Stimulated activated CD4-positive, alpha-beta T cell treated with anti-CD3 and anti-CD28 coated beads, Interleukin-2, amount 100 ng/mL, for 48 hours (primary cell): ENCODE measurements around the gene DNAJA3.
A peak's percentile ranks its signal among the peaks of the same experiment; 100 is the strongest.
"Not testable (repeated sequence)": the region's sequence is repeated elsewhere in the genome, so short reads cannot be mapped to it uniquely, and the experiment has no call there.

ENCODE experiments used
- DNase-seq, 2 donors: peaks; one replicate each; pipeline ENCODE4 v3.0.0-alpha.2; 2020

DNAJA3 gene

GRCh38 chr16:4387781-4388180, 37.9 kb upstream of the DNAJA3 start:
- DNase-seq, result no peak

- DNase-seq, result no peak
Measured at GRCh38 chr16:4388271-4389021, 37.2 kb upstream of the DNAJA3 start.

GRCh38 chr16:4389051-4389955, 36.4 kb upstream of the DNAJA3 start:
- no peak for DNase-seq

- no peak for DNase-seq
Measured at GRCh38 chr16:4390266-4391260, 35.1 kb upstream of the DNAJA3 start.

- DNase-seq, result no peak
Measured at GRCh38 chr16:4391631-4392381, 33.9 kb upstream of the DNAJA3 start.

GRCh38 chr16:4392382-4393239, 33.1 kb upstream of the DNAJA3 start:
- no peak for DNase-seq

- no peak for DNase-seq
Measured at GRCh38 chr16:4393240-4393600, 32.4 kb upstream of the DNAJA3 start.

GRCh38 chr16:4393850-4394249, 31.8 kb upstream of the DNAJA3 start:
- not testable (repeated sequence) for DNase-seq

- no peak for DNase-seq
Measured at GRCh38 chr16:4395055-4395726, 30.5 kb upstream of the DNAJA3 start.

- DNase-seq, result no peak
Measured at GRCh38 chr16:4399001-4399730, 26.5 kb upstream of the DNAJA3 start.

GRCh38 chr16:4401094-4401501, 24.6 kb upstream of the DNAJA3 start:
- DNase-seq, result no peak

- DNase-seq, result no peak
Measured at GRCh38 chr16:4401510-4401909, 24.2 kb upstream of the DNAJA3 start.

GRCh38 chr16:4402439-4403132, 23.1 kb upstream of the DNAJA3 start:
- peak; percentile 65 to 77 for DNase-seq

GRCh38 chr16:4403133-4403949, 22.3 kb upstream of the DNAJA3 start:
- no peak for DNase-seq

GRCh38 chr16:4404247-4404966, 21.3 kb upstream of the DNAJA3 start:
- DNase-seq, result peak; percentile 26 to 39

GRCh38 chr16:4404967-4405696, 20.5 kb upstream of the DNAJA3 start:
- no peak for DNase-seq
